ENCODE measurements around the gene C7orf25.

C7orf25 gene

GRCh38 chr7:42911454-42912447, at the start of gene C7orf25:
Gene C7orf25 (minus strand): TSS chr7:42912070. CDS start chr7:42910900, 1,170 bp downstream.
- peak; percentile 95 for DNase-seq (ENCODE audit: low spot score)

GRCh38 chr7:42961170-42961569, 49.3 kb upstream of the C7orf25 start:
- no peak for TF ChIP-seq CTCF (IDR thresholded peaks at IDR 0.05; ENCODE audit: extremely low read depth, missing control alignments)
- no peak for DNase-seq (ENCODE audit: low spot score)

More at GRCh38 chr7:42911454-42912447, at the start of gene C7orf25:
- no peak for TF ChIP-seq CTCF (IDR thresholded peaks at IDR 0.05; ENCODE audit: extremely low read depth, missing control alignments)

GRCh38 chr7:42960762-42961161, 48.9 kb upstream of the C7orf25 start:
- TF ChIP-seq CTCF (IDR thresholded peaks at IDR 0.05; ENCODE audit: extremely low read depth, missing control alignments) = no peak
- DNase-seq (ENCODE audit: low spot score) = peak; percentile 11

- no peak for DNase-seq (ENCODE audit: low spot score)
- no peak for TF ChIP-seq CTCF (IDR thresholded peaks at IDR 0.05; ENCODE audit: extremely low read depth, missing control alignments)
Measured at GRCh38 chr7:42959549-42959948, 47.7 kb upstream of the C7orf25 start.

- TF ChIP-seq CTCF (IDR thresholded peaks at IDR 0.05; ENCODE audit: extremely low read depth, missing control alignments) = no peak
- no peak for DNase-seq (ENCODE audit: low spot score)
Measured at GRCh38 chr7:42956062-42956461, 44.2 kb upstream of the C7orf25 start.

GRCh38 chr7:42953994-42954393, 42.1 kb upstream of the C7orf25 start:
- DNase-seq (ENCODE audit: low spot score) = no peak
- TF ChIP-seq CTCF (IDR thresholded peaks at IDR 0.05; ENCODE audit: extremely low read depth, missing control alignments) = no peak

GRCh38 chr7:42952328-42952727, 40.5 kb upstream of the C7orf25 start:
- no peak for DNase-seq (ENCODE audit: low spot score)
- TF ChIP-seq CTCF (IDR thresholded peaks at IDR 0.05; ENCODE audit: extremely low read depth, missing control alignments) = no peak
